IPS DF 4.7 (cell line): ENCODE results near the gene EFHC1.

Experiments used
- DNase-seq: peaks from one replicate; pipeline ENCODE4 v3.0.0-alpha.2; 2013; ENCODE audit warnings: low spot score; ENCODE audit errors: extremely low read depth

Gene EFHC1

DNA sequence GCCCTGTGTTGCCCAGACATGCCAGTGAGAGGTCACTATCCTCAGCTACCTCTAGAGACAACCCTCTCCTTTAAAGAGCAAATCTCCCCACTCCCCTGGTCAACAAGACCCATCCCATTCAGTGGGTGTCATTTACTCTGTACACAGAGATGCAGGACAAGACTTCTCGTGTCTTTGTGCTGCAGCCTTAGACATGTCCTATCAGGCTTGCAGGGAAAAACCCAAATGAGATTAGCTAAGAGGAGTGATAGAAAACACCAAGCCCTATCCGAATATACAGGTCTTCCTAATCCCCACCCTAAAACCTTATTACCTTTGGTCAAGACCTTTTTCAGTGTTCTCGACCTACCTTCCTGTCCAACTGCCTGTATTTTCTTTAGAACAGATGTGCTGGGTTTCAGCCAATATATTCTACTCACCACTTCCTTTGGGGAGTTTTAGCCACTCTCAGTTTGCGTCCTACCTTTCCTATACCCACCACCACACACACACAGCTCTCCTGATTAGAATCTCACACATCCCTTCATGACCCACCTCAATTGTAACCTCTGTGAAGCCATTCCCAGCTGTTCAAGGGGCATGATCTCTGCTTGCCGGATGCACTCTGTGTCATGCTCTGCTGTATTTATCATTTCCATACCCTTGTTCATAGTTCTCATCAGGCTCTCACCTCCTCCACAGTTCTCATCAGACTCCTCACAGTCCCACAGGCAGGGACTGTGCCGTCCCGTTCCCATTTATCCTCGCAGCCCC is 117.0 kb downstream of the EFHC1 start:
- DNase-seq: no peak

GRCh38 chr6:52538252-52538900 is 118.2 kb downstream of the EFHC1 start:
- DNase-seq: no peak

DNA sequence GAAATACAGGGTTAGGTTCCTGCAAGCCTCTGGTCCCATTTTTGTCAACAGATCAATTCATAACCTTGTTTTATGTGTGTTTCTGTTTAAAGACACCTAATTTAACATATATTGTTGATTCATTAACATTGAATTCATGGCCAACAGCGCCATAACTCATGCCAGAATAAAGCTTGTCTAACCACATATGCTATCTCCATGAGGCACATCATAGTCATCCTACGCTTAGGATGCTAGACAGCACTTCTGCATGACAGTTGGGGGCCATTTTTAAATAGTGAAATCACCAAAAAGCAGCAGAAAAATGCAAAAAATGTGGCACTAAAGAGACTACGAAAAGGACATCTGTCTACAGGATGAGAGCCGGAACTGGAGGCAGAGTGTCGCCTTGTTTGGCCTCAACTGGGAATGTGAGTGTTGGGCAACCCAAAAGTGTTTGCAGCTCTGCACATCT is 118.8 kb downstream of the EFHC1 start:
- no peak for DNase-seq

GRCh38 chr6:52539607-52540006 is 119.5 kb downstream of the EFHC1 start:
- DNase-seq: no peak

DNA sequence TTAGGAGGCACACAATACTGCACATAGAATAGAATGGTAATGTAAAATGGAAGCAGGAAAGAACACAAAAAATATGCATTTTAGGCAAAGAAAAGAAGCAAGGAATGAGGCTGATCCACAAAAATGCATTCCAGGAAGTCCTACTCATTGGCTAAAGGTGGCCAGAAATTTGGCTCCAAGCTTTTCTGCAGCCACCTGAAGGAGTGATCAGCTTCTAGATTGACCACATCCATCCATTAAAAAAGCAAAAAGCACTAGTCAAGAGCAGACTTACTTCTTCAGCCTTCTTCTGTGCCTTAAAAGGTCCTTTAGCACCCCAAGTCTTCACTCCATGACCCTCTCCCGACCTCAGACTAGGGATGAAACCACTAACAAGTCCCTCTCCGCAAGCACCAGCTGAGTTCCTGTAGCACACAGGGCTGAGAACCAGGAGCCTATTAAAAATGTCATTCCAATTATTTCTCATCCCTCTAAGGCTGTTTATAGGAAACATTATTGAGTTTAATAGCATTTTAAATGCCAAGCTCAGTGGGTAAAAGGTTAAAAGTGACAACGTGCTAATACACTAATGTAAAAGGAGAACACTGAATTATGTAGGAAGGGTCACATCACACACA is 120.3 kb downstream of the EFHC1 start:
- DNase-seq: no peak

DNA sequence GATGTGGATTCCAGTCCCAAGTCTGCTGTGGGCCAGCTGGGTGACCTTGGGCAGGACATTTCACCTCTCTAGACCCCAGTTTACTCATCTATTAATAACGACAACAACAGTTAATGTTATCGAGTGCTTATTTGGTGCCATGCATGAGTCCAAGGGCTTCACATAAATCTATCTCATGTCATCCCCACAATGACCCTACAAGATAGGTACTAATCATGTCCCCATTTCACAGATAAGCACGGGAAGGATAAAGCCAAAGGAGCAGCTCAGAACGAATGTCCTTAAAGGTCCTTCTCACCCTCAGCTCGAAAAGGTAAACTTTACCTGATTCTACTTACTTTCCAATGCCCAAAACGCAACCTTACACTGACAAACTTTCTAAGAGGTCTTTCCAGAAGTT is 121.0 kb downstream of the EFHC1 start:
- DNase-seq: no peak

DNA sequence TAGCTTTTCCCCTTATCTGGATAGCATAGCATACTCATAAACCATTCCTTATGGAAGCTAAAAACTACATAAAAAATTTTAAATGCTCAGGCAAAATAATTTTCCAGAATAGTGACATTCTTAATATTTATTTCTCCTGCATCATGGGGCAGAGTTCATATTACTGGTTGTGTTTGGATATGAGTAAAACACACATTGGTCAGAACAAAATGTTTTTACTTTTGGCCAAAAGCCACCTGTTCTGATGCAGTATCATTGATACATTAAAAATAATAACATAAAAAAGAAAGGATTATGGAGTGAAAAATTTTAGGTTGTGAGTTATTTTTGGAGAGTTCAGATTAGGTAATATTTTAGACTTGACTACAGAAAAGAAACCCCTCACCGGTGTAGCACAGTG is 123.1 kb downstream of the EFHC1 start:
- DNase-seq: no peak

GRCh38 chr6:52543729-52544601 is 123.8 kb downstream of the EFHC1 start:
- DNase-seq: no peak

- no peak for DNase-seq
Measured at GRCh38 chr6:52544602-52545405, 124.7 kb downstream of the EFHC1 start.

DNA sequence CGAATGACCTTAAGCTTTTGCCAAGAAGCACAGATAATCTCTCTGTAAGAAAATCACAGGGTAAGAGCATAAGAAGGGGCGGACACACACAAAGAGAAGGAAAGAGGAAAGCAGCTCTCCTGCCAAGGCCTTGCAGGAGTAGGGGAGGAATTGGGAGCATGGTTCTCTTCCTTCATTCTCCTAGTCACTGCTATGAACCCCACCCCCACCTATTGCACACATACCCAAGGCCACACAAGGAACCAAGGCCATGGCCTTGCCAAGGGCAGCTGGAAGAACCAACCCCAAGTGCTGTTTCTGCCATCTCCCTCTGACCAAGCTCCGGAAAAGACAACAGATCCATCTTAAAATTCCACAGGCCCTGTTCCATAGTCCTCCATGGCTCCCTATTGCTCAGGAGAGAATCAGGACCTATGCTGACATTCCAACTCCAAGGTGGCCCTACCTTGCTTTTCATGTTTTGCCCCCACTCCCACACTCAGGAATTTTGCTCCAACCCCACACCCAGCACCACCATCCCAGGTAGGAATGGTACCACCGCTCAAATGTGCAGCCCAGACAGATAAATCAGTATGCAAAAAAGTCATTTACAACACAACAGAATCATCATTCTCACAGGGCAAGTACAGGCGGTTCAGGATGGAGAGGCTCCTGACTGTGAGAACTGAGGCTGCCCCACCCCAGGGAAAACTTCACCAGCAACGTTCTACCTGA is 125.4 kb downstream of the EFHC1 start:
- DNase-seq: no peak

DNA sequence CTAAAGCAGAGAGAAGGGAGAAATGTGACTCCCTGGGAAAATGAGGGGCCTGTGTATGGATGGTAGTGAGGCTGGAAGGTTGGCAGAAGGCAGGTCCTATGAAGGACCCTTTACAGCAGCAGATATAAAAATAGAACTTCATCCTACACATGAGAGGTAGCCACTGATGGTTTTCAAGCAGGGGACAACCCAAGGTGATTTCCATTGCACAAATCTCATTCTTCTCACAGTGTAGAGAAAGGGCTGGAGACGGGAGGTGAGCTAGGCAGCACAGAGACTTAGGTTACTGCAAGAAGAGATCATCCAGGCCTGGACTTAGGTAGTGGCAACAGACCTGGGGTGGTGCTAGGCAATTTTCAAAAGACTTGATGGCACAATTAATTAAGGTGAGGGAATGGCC is 126.0 kb downstream of the EFHC1 start:
- no peak for DNase-seq

DNA sequence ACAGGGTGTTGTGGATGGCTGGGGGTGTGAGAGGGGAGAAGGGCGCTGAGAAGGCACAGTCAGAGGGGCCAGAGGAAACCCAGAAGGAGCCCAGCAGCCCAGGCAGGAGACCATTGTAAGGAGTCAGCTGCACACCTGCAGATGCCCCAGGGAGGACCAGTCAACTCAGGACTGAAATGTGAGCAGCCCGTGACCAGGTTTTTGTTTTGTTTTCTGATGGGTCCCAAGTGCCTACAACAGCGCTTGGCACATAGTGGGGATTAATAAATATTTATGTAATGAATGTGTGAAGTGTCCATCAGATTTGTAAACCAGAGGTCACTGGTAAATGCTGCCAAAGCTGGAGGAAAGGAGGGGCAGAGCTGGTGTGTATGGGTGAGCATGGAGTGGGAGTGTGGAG is 126.5 kb downstream of the EFHC1 start:
- DNase-seq: no peak

- DNase-seq: no peak
Measured at GRCh38 chr6:52547647-52548352, 127.7 kb downstream of the EFHC1 start.

DNA sequence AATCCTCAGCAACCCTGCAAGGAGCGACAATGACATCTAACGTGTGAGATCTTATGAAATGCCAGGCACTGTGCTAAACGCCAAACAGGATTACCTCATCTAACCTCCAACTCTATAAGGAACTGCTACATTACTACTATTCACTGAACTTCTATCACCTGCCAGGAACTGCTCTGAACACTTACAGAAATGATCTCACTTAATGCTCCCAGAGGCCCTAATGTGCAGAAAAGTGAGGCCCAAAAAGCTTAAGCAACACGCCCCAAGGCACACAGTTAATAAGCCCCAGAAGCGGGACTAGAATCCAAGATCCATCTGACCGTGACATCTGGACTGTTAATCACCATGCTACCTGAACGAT is 128.2 kb downstream of the EFHC1 start:
- DNase-seq: no peak

GRCh38 chr6:52548999-52549398 is 128.9 kb downstream of the EFHC1 start:
- DNase-seq: no peak

GRCh38 chr6:52549428-52549827 is 129.3 kb downstream of the EFHC1 start:
- DNase-seq: no peak

GRCh38 chr6:52550014-52550575 is 130.0 kb downstream of the EFHC1 start:
- no peak for DNase-seq

DNA sequence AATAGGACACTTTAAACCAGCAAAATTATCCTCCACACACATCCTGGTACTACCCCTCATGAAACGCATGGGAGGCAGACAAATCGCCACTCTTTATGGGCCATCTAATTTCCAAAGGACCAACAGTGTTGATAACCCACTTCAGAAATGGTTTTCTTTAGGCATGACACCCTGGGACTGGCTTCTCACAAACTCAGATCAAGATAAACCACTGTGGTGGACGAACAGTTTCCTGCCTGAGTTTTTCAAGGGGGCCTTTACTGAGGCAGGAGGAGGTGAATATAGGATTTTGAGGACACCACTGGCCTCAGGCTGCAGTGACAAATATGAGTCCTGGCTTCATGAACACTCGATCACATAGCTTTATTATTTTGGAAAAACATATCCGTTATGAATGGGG is 130.7 kb downstream of the EFHC1 start:
- DNase-seq: no peak
